Hematopoietic multipotent progenitor cell treated with erythropoietin and hydrocortisone succinate and interleukin-3 and kit ligand, for 8 days (in vitro differentiated cells): ENCODE data around the gene RIOK1.

ENCODE experiments used
- DNase-seq: peaks from one replicate; pipeline ENCODE4 v3.0.0-alpha.2; 2015

The RIOK1 gene

GRCh38 chr6:7410851-7411250 lies 21.2 kb downstream of the RIOK1 start:
- DNase-seq, result no peak

- no peak for DNase-seq
Measured at GRCh38 chr6:7411328-7411727, 21.7 kb downstream of the RIOK1 start.

- DNase-seq, result no peak
Measured at GRCh38 chr6:7413151-7413823, 23.7 kb downstream of the RIOK1 start.

GRCh38 chr6:7414811-7415210 lies 25.2 kb downstream of the RIOK1 start:
- no peak for DNase-seq

- no peak for DNase-seq
Measured at GRCh38 chr6:7417684-7418083, 28.1 kb downstream of the RIOK1 start.

- DNase-seq, result no peak
Measured at GRCh38 chr6:7418238-7418905, 28.8 kb downstream of the RIOK1 start.

GRCh38 chr6:7419065-7419464 lies 29.5 kb downstream of the RIOK1 start:
- DNase-seq, result no peak

- no peak for DNase-seq
Measured at GRCh38 chr6:7421066-7421465, 31.5 kb downstream of the RIOK1 start.

GRCh38 chr6:7424058-7424457 lies 34.5 kb downstream of the RIOK1 start:
- DNase-seq, result no peak

- DNase-seq, result peak; percentile 57
Measured at GRCh38 chr6:7424967-7425807, 35.6 kb downstream of the RIOK1 start.

GRCh38 chr6:7425808-7426190 lies 36.2 kb downstream of the RIOK1 start:
- DNase-seq, result no peak

- no peak for DNase-seq
Measured at GRCh38 chr6:7426447-7427169, 37.0 kb downstream of the RIOK1 start.

- DNase-seq, result no peak
Measured at GRCh38 chr6:7431313-7431673, 41.7 kb downstream of the RIOK1 start.

- no peak for DNase-seq
Measured at GRCh38 chr6:7431674-7432390, 42.2 kb downstream of the RIOK1 start.

- no peak for DNase-seq
Measured at GRCh38 chr6:7432391-7433120, 42.9 kb downstream of the RIOK1 start.

GRCh38 chr6:7433121-7433617 lies 43.6 kb downstream of the RIOK1 start:
- no peak for DNase-seq

GRCh38 chr6:7434672-7435071 lies 45.1 kb downstream of the RIOK1 start:
- no peak for DNase-seq

GRCh38 chr6:7438011-7438410 lies 48.4 kb downstream of the RIOK1 start:
- no peak for DNase-seq

GRCh38 chr6:7439228-7439627 lies 49.6 kb downstream of the RIOK1 start:
- DNase-seq, result no peak

GRCh38 chr6:7440476-7440875 lies 50.9 kb downstream of the RIOK1 start:
- no peak for DNase-seq

GRCh38 chr6:7441048-7441775 lies 51.6 kb downstream of the RIOK1 start:
- no peak for DNase-seq
